SK-N-SH (cell line): Measurements from ENCODE around the gene FXR2. TPM values are rescaled to one million over a fixed set of nuclear protein-coding genes. Genes with fewer than 3 reads are reported as not detected.

Source experiments
- CTCF ChIA-PET: fragments of 300-600, 350-600 bp; formaldehyde crosslinking; extraction: SDS; loops from one replicate; lab custom pipeline; 2021; lab: Yijun Ruan, JAX
- POLR2A ChIA-PET: fragments of 350-600 bp; sonication (Branson Sonifier 250); formaldehyde crosslinking; extraction: SDS; loops from one replicate; lab custom pipeline; 2020; ENCODE audit warnings: antibody characterized with exemption, inconsistent platforms; lab: Yijun Ruan, JAX
- DNase-seq: peaks from one replicate; pipeline ENCODE4 v3.0.0; 2012
- H2AFZ ChIP-seq: fragments of 200-600 bp; sonication (generic); 2 replicates; pipeline ENCODE4 v1.8.1; 2016; ENCODE audit warnings: antibody characterized with exemption, mild to moderate bottlenecking, low read depth
- H3F3A ChIP-seq: fragments of 200-600 bp; sonication (generic); replicated peaks from 2 replicates; pipeline ENCODE3; 2016; ENCODE audit warnings: antibody characterized with exemption, mild to moderate bottlenecking; ENCODE audit not compliant: insufficient read depth
- H3K27ac ChIP-seq, 2 experiments: fragments of 200-500 bp in 1 of 2; fragments of 200-600 bp in 1 of 2; sonication (Bioruptor generic) in 1 of 2; sonication (generic), shearing (Covaris generic) in 1 of 2; 2 replicates each; pipeline versions ENCODE4 v1.5.1 to v1.6.1; 2014 to 2016; ENCODE audit warnings: low read depth in 2 of 2, inconsistent platforms in 1 of 2, low read length in 1 of 2, mild to moderate bottlenecking in 1 of 2, mixed read lengths in 1 of 2
- H3K27me3 ChIP-seq: fragments of 200-600 bp; sonication (generic), shearing (Covaris generic); 2 replicates; pipeline ENCODE4 v1.6.1; 2016; ENCODE audit warnings: mixed run types; ENCODE audit not compliant: insufficient read depth
- H3K36me3 ChIP-seq, 2 experiments: fragments of 200-500 bp in 1 of 2; fragments of 200-600 bp in 1 of 2; sonication (Bioruptor generic) in 1 of 2; sonication (generic) in 1 of 2; replicated peaks in 1 of 2; 2 replicates each; pipeline versions ENCODE3 to v1.5.1; 2014 to 2016; ENCODE audit warnings: low read length in 1 of 2, mild to moderate bottlenecking in 1 of 2; ENCODE audit not compliant: insufficient read depth in 2 of 2, control insufficient read depth in 1 of 2
- H3K4me1 ChIP-seq, 2 experiments: fragments of 200-500 bp in 1 of 2; fragments of 200-600 bp in 1 of 2; sonication (Bioruptor generic) in 1 of 2; sonication (generic), shearing (Covaris generic) in 1 of 2; 2 replicates each; pipeline versions ENCODE4 v1.5.1 to v1.6.1; 2014 to 2016; ENCODE audit warnings: low read depth in 1 of 2, low read length in 1 of 2, mixed run types in 1 of 2; ENCODE audit not compliant: insufficient read depth in 2 of 2, control insufficient read depth in 1 of 2
- H3K4me2 ChIP-seq: fragments of 200-600 bp; sonication (generic), shearing (Covaris generic); 2 replicates; pipeline ENCODE4 v1.6.1; 2017; ENCODE audit warnings: mixed run types
- H3K4me3 ChIP-seq, 2 experiments: fragments of 200-500 bp in 1 of 2; fragments of 200-600 bp in 1 of 2; sonication (Bioruptor generic) in 1 of 2; sonication (generic), shearing (Covaris generic) in 1 of 2; 2 replicates each; pipeline versions ENCODE4 v1.5.1 to v1.8.1; 2014 to 2016; ENCODE audit warnings: low read depth in 2 of 2, inconsistent platforms in 1 of 2, low read length in 1 of 2, mild to moderate bottlenecking in 1 of 2, mixed read lengths in 1 of 2, moderate library complexity in 1 of 2
- H3K79me2 ChIP-seq: fragments of 200-600 bp; sonication (generic); 2 replicates; pipeline ENCODE4 v1.8.1; 2017; ENCODE audit warnings: mild to moderate bottlenecking; ENCODE audit not compliant: insufficient read depth
- H3K9ac ChIP-seq: fragments of 200-600 bp; sonication (generic); 2 replicates; pipeline ENCODE4 v1.6.1; 2017; ENCODE audit warnings: mixed run types
- H3K9me2 ChIP-seq: fragments of 200-600 bp; sonication (generic); 2 replicates; pipeline ENCODE4 v1.6.1; 2017; ENCODE audit warnings: mixed run types
- H3K9me3 ChIP-seq: fragments of 200-600 bp; sonication (generic); 2 replicates; pipeline ENCODE4 v1.6.1; 2017; ENCODE audit warnings: mixed run types, mild to moderate bottlenecking, moderate library complexity
- H4K20me1 ChIP-seq: fragments of 200-600 bp; sonication (generic); 2 replicates; pipeline ENCODE4 v1.6.1; 2017; ENCODE audit warnings: mild to moderate bottlenecking, mixed run types; ENCODE audit not compliant: insufficient read depth
- ELF1 ChIP-seq: IDR thresholded peaks from 2 replicates; pipeline ENCODE4 v1.4.0; 2012
- EP300 ChIP-seq, 2 experiments: IDR thresholded peaks; 2 replicates each; pipeline versions ENCODE4 v1.4.0 to v1.6.1; 2012; ENCODE audit warnings: borderline replicate concordance in 1 of 2, low read depth in 1 of 2, low read length in 1 of 2
- FOSL2 ChIP-seq: IDR thresholded peaks from 2 replicates; pipeline ENCODE4 v1.4.0; 2012; ENCODE audit warnings: low read depth, mild to moderate bottlenecking, moderate library complexity, borderline replicate concordance
- FOXJ3 ChIP-seq: sonication (generic); formaldehyde crosslinking; IDR thresholded peaks from 2 replicates; pipeline ENCODE4 v1.5.1; 2020; ENCODE audit warnings: mild to moderate bottlenecking, missing genetic modification reagents
- GABPA ChIP-seq: IDR thresholded peaks from 2 replicates; pipeline ENCODE4 v1.4.0; 2012; ENCODE audit warnings: low read depth, mild to moderate bottlenecking
- JUND ChIP-seq: IDR thresholded peaks from 2 replicates; pipeline ENCODE4 v1.4.0; 2012
- NFIC ChIP-seq: IDR thresholded peaks from 2 replicates; pipeline ENCODE4 v1.4.0; 2012; ENCODE audit warnings: borderline replicate concordance
- NRF1 ChIP-seq: IDR thresholded peaks from 2 replicates; pipeline ENCODE4 v1.6.1; 2012; ENCODE audit warnings: low read depth, mild to moderate bottlenecking, low read length
- RCOR1 ChIP-seq: fragments of 150-350 bp; IDR thresholded peaks from 2 replicates; pipeline ENCODE4 v1.6.1; 2017; ENCODE audit warnings: antibody characterized with exemption, low read length
- RXRA ChIP-seq: IDR thresholded peaks from 2 replicates; pipeline ENCODE4 v1.4.0; 2012; ENCODE audit warnings: low read depth, mild to moderate bottlenecking, borderline replicate concordance
- SIN3A ChIP-seq: IDR thresholded peaks from 2 replicates; pipeline ENCODE4 v1.6.1; 2012; ENCODE audit warnings: low read depth, mild to moderate bottlenecking, low read length, moderate library complexity, borderline replicate concordance
- SMC3 ChIP-seq: IDR thresholded peaks from 2 replicates; pipeline ENCODE4 v1.6.1; 2012; ENCODE audit warnings: low read depth, low read length, improper control_type of control experiment
- TAF1 ChIP-seq: IDR thresholded peaks from 2 replicates; pipeline ENCODE4 v1.6.1; 2012; ENCODE audit warnings: low read depth, mild to moderate bottlenecking, low read length, moderate library complexity, borderline replicate concordance
- TCF12 ChIP-seq: IDR thresholded peaks from 2 replicates; pipeline ENCODE4 v1.4.0; 2012
- YY1 ChIP-seq: IDR thresholded peaks from 2 replicates; pipeline ENCODE4 v1.4.0; 2012; ENCODE audit warnings: low read depth, mild to moderate bottlenecking
- WGBS: methylation state at CpG from one replicate; pipeline ENCODE4 v1.1.6; 2017; ENCODE audit warnings: low lambda C conversion rate; 5-methylcytosine and 5-hydroxymethylcytosine counted together
- polyA plus RNA-seq, 3 experiments: library from polyadenylated mRNA; depleted of rRNA; stranded (reverse); fragments of >200 nt; gene quantifications; 2 replicates each; pipeline ENCODE4 v1.2.3, GENCODE V29; 2012
- TF ChIP-seq, protein P1 (sequence below): fragments of 150-350 bp; IDR thresholded peaks from 2 replicates; pipeline ENCODE4 v1.6.1; 2016; ENCODE audit warnings: mild to moderate bottlenecking, low read depth, low read length
- TF ChIP-seq, protein P2 (sequence below): IDR thresholded peaks from 2 replicates; pipeline ENCODE4 v1.4.0; 2012; ENCODE audit warnings: low read depth, borderline replicate concordance
- TF ChIP-seq, protein P3 (sequence below): IDR thresholded peaks from 2 replicates; pipeline ENCODE4 v1.4.0; 2012; ENCODE audit warnings: low read depth, borderline replicate concordance
- TF ChIP-seq, protein P4 (sequence below): IDR thresholded peaks from 2 replicates; pipeline ENCODE4 v1.4.0; 2012; ENCODE audit warnings: low read depth
- TF ChIP-seq, protein P5 (sequence below): fragments of 150-350 bp; IDR thresholded peaks from 2 replicates; pipeline ENCODE4 v1.6.1; 2017; ENCODE audit warnings: antibody characterized with exemption, low read length, low read depth, borderline replicate concordance

Gene FXR2
- polyA plus RNA-seq, 1 of the 3 experiments (the other 2 are of a cell fraction): 56.4 TPM

DNA sequence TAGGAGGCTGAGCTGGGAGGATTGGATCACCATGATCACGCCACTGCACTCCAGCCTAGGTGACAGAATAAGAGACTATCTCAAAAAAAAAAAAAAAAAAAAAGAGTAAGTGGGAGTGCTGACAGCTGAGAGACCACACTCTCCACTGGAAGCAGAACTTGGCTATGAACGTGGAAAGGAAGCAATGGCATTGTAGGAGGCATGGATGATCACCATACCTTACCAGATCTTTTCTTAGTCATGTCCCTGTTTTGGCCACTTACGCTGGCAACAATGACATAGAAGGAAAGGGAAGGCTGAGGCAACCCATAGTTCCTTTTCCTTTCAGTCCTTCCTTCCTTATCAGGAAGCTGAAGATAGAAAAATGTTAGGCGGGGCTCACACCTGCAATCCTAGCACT lies 32.3 kb upstream of the FXR2 start:
- POLR2A ChIA-PET: no interaction called here
- Histone ChIP-seq H3K9me3 (no peaks in the 10 kb centered on the region), H4K20me1 (no peaks in the 10 kb centered on the region), H2AFZ (no peak overlapping the region), H3K9me2 (no peaks in the 10 kb centered on the region), H3K4me3 (no peak overlapping the region), H3K4me1 (peaks cover 0 to 7% of the 10 kb centered on the region in 2 experiments; a peak in 1 of 4 replicates), H3K9ac (no peak overlapping the region), H3K27me3 (peaks cover 18% of the 10 kb centered on the region), H3K27ac (no peak overlapping the region), H3K36me3 (no peaks in the 10 kb centered on the region), H3K79me2 (no peaks in the 10 kb centered on the region), H3F3A (no peaks in the 10 kb centered on the region), H3K4me2 (no peak overlapping the region)
- CTCF ChIA-PET: interaction anchor here (1.5 to 2.6 kb wide), 2 partner anchors 15 to 40 kb away, joined by 4 to 9 read pairs; partner anchors contain the start of gene TP53
- 63% methylated on average over 4 of the region's 4 CpGs for WGBS
- no peak for DNase-seq
- TF ChIP-seq, protein P1, sequence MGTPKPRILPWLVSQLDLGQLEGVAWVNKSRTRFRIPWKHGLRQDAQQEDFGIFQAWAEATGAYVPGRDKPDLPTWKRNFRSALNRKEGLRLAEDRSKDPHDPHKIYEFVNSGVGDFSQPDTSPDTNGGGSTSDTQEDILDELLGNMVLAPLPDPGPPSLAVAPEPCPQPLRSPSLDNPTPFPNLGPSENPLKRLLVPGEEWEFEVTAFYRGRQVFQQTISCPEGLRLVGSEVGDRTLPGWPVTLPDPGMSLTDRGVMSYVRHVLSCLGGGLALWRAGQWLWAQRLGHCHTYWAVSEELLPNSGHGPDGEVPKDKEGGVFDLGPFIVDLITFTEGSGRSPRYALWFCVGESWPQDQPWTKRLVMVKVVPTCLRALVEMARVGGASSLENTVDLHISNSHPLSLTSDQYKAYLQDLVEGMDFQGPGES: no peak
- TF ChIP-seq ELF1: no peak
- TF ChIP-seq NRF1: no peak
- no peak for TF ChIP-seq JUND
- TF ChIP-seq, protein P2, sequence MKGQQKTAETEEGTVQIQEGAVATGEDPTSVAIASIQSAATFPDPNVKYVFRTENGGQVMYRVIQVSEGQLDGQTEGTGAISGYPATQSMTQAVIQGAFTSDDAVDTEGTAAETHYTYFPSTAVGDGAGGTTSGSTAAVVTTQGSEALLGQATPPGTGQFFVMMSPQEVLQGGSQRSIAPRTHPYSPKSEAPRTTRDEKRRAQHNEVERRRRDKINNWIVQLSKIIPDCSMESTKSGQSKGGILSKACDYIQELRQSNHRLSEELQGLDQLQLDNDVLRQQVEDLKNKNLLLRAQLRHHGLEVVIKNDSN: no peak
- TF ChIP-seq FOXJ3 (CRISPR knock-in tag): no peak
- TF ChIP-seq SMC3: no peak
- TF ChIP-seq, protein P3, sequence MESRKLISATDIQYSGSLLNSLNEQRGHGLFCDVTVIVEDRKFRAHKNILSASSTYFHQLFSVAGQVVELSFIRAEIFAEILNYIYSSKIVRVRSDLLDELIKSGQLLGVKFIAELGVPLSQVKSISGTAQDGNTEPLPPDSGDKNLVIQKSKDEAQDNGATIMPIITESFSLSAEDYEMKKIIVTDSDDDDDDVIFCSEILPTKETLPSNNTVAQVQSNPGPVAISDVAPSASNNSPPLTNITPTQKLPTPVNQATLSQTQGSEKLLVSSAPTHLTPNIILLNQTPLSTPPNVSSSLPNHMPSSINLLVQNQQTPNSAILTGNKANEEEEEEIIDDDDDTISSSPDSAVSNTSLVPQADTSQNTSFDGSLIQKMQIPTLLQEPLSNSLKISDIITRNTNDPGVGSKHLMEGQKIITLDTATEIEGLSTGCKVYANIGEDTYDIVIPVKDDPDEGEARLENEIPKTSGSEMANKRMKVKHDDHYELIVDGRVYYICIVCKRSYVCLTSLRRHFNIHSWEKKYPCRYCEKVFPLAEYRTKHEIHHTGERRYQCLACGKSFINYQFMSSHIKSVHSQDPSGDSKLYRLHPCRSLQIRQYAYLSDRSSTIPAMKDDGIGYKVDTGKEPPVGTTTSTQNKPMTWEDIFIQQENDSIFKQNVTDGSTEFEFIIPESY: no peak
- TF ChIP-seq, protein P4, sequence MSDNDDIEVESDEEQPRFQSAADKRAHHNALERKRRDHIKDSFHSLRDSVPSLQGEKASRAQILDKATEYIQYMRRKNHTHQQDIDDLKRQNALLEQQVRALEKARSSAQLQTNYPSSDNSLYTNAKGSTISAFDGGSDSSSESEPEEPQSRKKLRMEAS: no peak
- TF ChIP-seq GABPA: no peak
- no peak for TF ChIP-seq RXRA
- TF ChIP-seq, protein P5, sequence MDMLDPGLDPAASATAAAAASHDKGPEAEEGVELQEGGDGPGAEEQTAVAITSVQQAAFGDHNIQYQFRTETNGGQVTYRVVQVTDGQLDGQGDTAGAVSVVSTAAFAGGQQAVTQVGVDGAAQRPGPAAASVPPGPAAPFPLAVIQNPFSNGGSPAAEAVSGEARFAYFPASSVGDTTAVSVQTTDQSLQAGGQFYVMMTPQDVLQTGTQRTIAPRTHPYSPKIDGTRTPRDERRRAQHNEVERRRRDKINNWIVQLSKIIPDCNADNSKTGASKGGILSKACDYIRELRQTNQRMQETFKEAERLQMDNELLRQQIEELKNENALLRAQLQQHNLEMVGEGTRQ: no peak
- no peak for TF ChIP-seq TAF1
- TF ChIP-seq FOSL2: no peak
- TF ChIP-seq NFIC: no peak
- TF ChIP-seq SIN3A: no peak
- TF ChIP-seq TCF12: no peak
- TF ChIP-seq EP300 (IDR thresholded peaks at IDR 0.05; ENCODE audit: borderline replicate concordance in 1 of 2, low read depth in 1 of 2, low read length in 1 of 2): no peak
- no peak for TF ChIP-seq YY1
- TF ChIP-seq RCOR1: no peak
